Measurements from ENCODE around the gene HMX3.

HMX3 gene

DNA sequence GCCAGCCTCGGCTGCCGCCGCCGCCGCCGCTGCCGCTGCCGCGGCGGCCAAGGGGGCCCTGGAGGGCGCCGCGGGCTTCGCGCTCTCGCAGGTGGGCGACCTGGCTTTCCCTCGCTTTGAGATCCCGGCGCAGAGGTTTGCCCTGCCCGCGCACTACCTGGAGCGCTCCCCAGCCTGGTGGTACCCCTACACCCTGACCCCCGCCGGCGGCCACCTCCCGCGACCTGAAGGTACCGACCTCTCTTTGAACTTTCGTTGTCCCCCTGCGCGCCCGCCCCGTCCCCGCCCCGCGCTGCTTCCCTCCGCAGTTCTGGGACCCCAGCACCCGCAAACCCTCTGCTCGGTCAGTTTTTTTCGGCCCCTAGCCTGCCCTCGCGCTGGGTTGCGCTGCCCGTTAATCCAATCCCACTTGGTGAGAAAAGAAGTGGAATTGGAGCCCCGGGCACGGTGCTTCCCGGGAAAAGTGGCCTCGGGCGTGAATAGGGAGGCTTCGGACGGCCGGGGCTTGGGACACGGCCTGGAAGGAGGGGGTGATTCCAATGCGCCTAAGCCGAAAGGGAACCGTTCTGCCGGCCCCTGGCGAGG, 543 bp downstream of the HMX3 start:
- Histone ChIP-seq H3K4me2 (ENCODE audit: low read depth, low read length, poor library complexity, severe bottlenecking) (no peak overlapping the region), H3K36me3 (ENCODE audit: low read length) (no peaks in the 10 kb centered on the region), H3F3A (ENCODE audit: insufficient read depth) (no peaks in the 10 kb centered on the region), H3K4me3 (ENCODE audit: insufficient read depth, low read length, poor library complexity, severe bottlenecking) (no peak overlapping the region), H3K27me3 (ENCODE audit: low read length) (no peaks in the 10 kb centered on the region), H3K9me2 (replicated peaks; ENCODE audit: insufficient read depth, low read length) (no peaks in the 10 kb centered on the region), H3K79me2 (ENCODE audit: insufficient read depth, low read length) (no peaks in the 10 kb centered on the region), H3K9me3 (ENCODE audit: insufficient read depth, low read length) (no peaks in the 10 kb centered on the region), H3K9ac (ENCODE audit: low read length) (no peak overlapping the region), H2AFZ (ENCODE audit: low read depth, low read length, severe bottlenecking) (no peak overlapping the region), H4K20me1 (ENCODE audit: low read depth, low read length) (no peaks in the 10 kb centered on the region), H3K27ac (ENCODE audit: low read depth, low read length) (no peak overlapping the region)
- no peak for TF ChIP-seq EZH2phosphoT487 (conservative IDR thresholded peaks at IDR 0.05; ENCODE audit: low read length)
- TF ChIP-seq, protein P1, sequence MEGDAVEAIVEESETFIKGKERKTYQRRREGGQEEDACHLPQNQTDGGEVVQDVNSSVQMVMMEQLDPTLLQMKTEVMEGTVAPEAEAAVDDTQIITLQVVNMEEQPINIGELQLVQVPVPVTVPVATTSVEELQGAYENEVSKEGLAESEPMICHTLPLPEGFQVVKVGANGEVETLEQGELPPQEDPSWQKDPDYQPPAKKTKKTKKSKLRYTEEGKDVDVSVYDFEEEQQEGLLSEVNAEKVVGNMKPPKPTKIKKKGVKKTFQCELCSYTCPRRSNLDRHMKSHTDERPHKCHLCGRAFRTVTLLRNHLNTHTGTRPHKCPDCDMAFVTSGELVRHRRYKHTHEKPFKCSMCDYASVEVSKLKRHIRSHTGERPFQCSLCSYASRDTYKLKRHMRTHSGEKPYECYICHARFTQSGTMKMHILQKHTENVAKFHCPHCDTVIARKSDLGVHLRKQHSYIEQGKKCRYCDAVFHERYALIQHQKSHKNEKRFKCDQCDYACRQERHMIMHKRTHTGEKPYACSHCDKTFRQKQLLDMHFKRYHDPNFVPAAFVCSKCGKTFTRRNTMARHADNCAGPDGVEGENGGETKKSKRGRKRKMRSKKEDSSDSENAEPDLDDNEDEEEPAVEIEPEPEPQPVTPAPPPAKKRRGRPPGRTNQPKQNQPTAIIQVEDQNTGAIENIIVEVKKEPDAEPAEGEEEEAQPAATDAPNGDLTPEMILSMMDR (IDR thresholded peaks at IDR 0.05; ENCODE audit: insufficient read depth, low read length, poor library complexity, severe bottlenecking): no peak

DNA sequence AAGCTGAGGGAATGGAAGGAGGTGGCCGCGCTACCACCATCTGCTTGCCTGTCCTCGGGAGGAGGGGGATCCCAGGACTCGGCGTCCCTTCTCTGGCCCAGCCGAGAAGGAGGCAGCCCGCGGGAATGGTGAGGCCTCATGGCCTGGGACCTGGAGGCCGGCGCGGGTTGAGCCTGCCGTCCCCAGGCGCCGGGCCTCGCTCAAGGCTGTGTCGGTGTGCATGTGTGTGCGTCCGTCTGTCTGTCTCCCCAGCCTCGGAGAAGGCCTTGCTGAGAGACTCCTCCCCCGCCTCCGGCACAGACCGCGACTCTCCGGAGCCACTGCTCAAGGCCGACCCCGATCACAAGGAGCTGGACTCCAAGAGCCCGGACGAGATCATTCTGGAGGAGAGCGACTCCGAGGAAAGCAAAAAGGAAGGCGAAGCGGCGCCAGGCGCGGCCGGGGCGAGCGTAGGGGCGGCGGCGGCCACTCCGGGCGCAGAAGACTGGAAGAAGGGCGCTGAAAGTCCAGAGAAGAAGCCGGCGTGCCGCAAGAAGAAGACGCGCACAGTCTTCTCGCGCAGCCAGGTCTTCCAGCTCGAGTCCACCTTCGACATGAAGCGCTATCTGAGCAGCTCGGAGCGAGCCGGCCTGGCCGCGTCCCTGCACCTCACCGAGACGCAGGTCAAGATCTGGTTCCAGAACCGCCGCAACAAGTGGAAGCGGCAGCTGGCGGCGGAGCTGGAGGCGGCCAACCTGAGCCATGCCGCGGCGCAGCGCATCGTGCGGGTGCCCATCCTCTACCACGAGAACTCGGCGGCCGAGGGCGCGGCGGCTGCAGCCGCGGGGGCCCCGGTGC, 1.3 kb downstream of the HMX3 start:
- H3K27me3 ChIP-seq (ENCODE audit: low read length): no peaks in the 10 kb centered on the region
- no peak overlapping the region for H3K9ac ChIP-seq (ENCODE audit: low read length)
- no peaks in the 10 kb centered on the region for H3K36me3 ChIP-seq (ENCODE audit: low read length)
- no peaks in the 10 kb centered on the region for H4K20me1 ChIP-seq (ENCODE audit: low read depth, low read length)
- H3K4me2 ChIP-seq (ENCODE audit: low read depth, low read length, poor library complexity, severe bottlenecking): no peak overlapping the region
- no peak overlapping the region for H2AFZ ChIP-seq (ENCODE audit: low read depth, low read length, severe bottlenecking)
- H3F3A ChIP-seq (ENCODE audit: insufficient read depth): no peaks in the 10 kb centered on the region
- H3K27ac ChIP-seq (ENCODE audit: low read depth, low read length): no peak overlapping the region
- TF ChIP-seq, protein P1 (IDR thresholded peaks at IDR 0.05; ENCODE audit: insufficient read depth, low read length, poor library complexity, severe bottlenecking): no peak
- no peak for TF ChIP-seq EZH2phosphoT487 (conservative IDR thresholded peaks at IDR 0.05; ENCODE audit: low read length)
- H3K79me2 ChIP-seq (ENCODE audit: insufficient read depth, low read length): no peaks in the 10 kb centered on the region
- H3K9me3 ChIP-seq (ENCODE audit: insufficient read depth, low read length): no peaks in the 10 kb centered on the region
- no peak overlapping the region for H3K4me3 ChIP-seq (ENCODE audit: insufficient read depth, low read length, poor library complexity, severe bottlenecking)
- H3K9me2 ChIP-seq (replicated peaks; ENCODE audit: insufficient read depth, low read length): no peaks in the 10 kb centered on the region

DNA sequence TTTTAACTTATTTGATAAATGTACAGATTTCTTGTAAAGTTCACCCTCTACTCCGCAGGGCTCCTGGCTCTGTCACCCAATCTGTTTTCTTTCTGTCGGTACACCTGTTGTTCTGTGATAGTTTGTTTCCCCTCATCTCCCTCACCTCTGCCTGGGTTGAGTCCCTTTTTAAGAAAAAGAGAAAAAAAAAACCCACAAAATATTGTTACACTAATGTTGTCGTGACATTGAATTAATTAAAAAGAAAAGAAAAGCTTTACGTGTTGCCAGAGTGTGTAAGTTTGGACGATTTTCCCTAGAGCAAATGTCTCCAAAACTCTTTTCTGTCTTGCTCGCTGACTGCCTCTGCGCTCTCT, 3.4 kb downstream of the HMX3 start:
- Histone ChIP-seq H3K9me3 (ENCODE audit: insufficient read depth, low read length) (no peaks in the 10 kb centered on the region), H3F3A (ENCODE audit: insufficient read depth) (no peaks in the 10 kb centered on the region), H3K79me2 (ENCODE audit: insufficient read depth, low read length) (no peaks in the 10 kb centered on the region), H3K27me3 (ENCODE audit: low read length) (no peaks in the 10 kb centered on the region), H3K9me2 (replicated peaks; ENCODE audit: insufficient read depth, low read length) (no peaks in the 10 kb centered on the region), H3K36me3 (ENCODE audit: low read length) (no peaks in the 10 kb centered on the region), H2AFZ (ENCODE audit: low read depth, low read length, severe bottlenecking) (no peak overlapping the region), H3K27ac (ENCODE audit: low read depth, low read length) (no peak overlapping the region), H3K4me2 (ENCODE audit: low read depth, low read length, poor library complexity, severe bottlenecking) (no peak overlapping the region), H3K9ac (ENCODE audit: low read length) (no peak overlapping the region), H3K4me3 (ENCODE audit: insufficient read depth, low read length, poor library complexity, severe bottlenecking) (no peak overlapping the region), H4K20me1 (ENCODE audit: low read depth, low read length) (no peaks in the 10 kb centered on the region)
- no peak for TF ChIP-seq EZH2phosphoT487 (conservative IDR thresholded peaks at IDR 0.05; ENCODE audit: low read length)
- TF ChIP-seq, protein P1 (IDR thresholded peaks at IDR 0.05; ENCODE audit: insufficient read depth, low read length, poor library complexity, severe bottlenecking): no peak
